ENCODE results near the gene DLX6.

Gene DLX6

GRCh38 chr7:97005183-97006054 lies at the start of gene DLX6:
DLX6 (plus strand) TSS chr7:97005553; CDS start chr7:97005978, 425 bp downstream.
- no peak; the same call in 1 of the 2 replicates for TF ChIP-seq CTCF (IDR thresholded peaks at IDR 0.05; ENCODE audit: low read depth, low read length)
- DNase-seq (ENCODE audit: extremely low read depth, low read depth): peak; percentile 59

- no peak for TF ChIP-seq CTCF (IDR thresholded peaks at IDR 0.05; ENCODE audit: low read depth, low read length)
- no peak for DNase-seq (ENCODE audit: extremely low read depth, low read depth)
These were observed 46.2 kb upstream of the DLX6 start for GRCh38 chr7:96959135-96959534.

GRCh38 chr7:96962221-96962885 lies 43.0 kb upstream of the DLX6 start:
- DNase-seq (ENCODE audit: extremely low read depth, low read depth): no peak
- no peak for TF ChIP-seq CTCF (IDR thresholded peaks at IDR 0.05; ENCODE audit: low read depth, low read length)

GRCh38 chr7:96968981-96969380 lies 36.4 kb upstream of the DLX6 start:
- no peak for TF ChIP-seq CTCF (IDR thresholded peaks at IDR 0.05; ENCODE audit: low read depth, low read length)
- no peak for DNase-seq (ENCODE audit: extremely low read depth, low read depth)

- TF ChIP-seq CTCF (IDR thresholded peaks at IDR 0.05; ENCODE audit: low read depth, low read length): no peak
- DNase-seq (ENCODE audit: extremely low read depth, low read depth): no peak
These were observed 34.6 kb upstream of the DLX6 start for GRCh38 chr7:96970739-96971138.

GRCh38 chr7:96973986-96974385 lies 31.4 kb upstream of the DLX6 start:
- no peak for DNase-seq (ENCODE audit: extremely low read depth, low read depth)
- TF ChIP-seq CTCF (IDR thresholded peaks at IDR 0.05; ENCODE audit: low read depth, low read length): no peak

GRCh38 chr7:96976106-96976505 lies 29.2 kb upstream of the DLX6 start:
- TF ChIP-seq CTCF (IDR thresholded peaks at IDR 0.05; ENCODE audit: low read depth, low read length): no peak
- no peak for DNase-seq (ENCODE audit: extremely low read depth, low read depth)

All from AG09319 (cell line).